Large intestine (tissue), 3 donors: ENCODE measurements around the gene GXYLT1. TPM values are rescaled to one million over a fixed set of nuclear protein-coding genes. Genes with fewer than 3 reads are reported as not detected.

ENCODE experiments used
- DNase-seq, 2 donors: peaks; one replicate each; pipeline versions ENCODE4 v3.0.0 to v3.0.0-alpha.2; 2013
- H3K27ac ChIP-seq: one replicate; pipeline ENCODE4 v1.5.1; 2013; ENCODE audit warnings: low read length
- H3K27me3 ChIP-seq: 2 replicates; pipeline ENCODE4 v1.6.1; 2013; ENCODE audit warnings: low read length; ENCODE audit not compliant: control insufficient read depth, insufficient read depth
- H3K36me3 ChIP-seq: 2 replicates; pipeline ENCODE4 v1.6.1; 2013; ENCODE audit warnings: low read length; ENCODE audit not compliant: control insufficient read depth, insufficient read depth
- H3K4me1 ChIP-seq: one replicate; pipeline ENCODE4 v1.6.1; 2013; ENCODE audit warnings: low read length; ENCODE audit not compliant: control insufficient read depth, insufficient read depth
- H3K4me3 ChIP-seq: one replicate; pipeline ENCODE4 v1.5.1; 2013; ENCODE audit warnings: low read length
- H3K9me3 ChIP-seq: one replicate; pipeline ENCODE4 v1.6.1; 2013; ENCODE audit warnings: mild to moderate bottlenecking, low read depth, low read length, moderate library complexity; ENCODE audit not compliant: control insufficient read depth
- WGBS: methylation state at CpG from one replicate; pipeline ENCODE4 v1.1.5; 2013; ENCODE audit warnings: low lambda C conversion rate; ENCODE audit not compliant: insufficient coverage; 5-methylcytosine and 5-hydroxymethylcytosine counted together
- polyA plus RNA-seq: library from polyadenylated mRNA; unstranded; fragments of 120-200 nt; gene quantifications from one replicate; pipeline ENCODE4 v1.2.1, GENCODE V29; 2013

The GXYLT1 gene
- polyA plus RNA-seq, 1 donor: 12.5 TPM

DNA sequence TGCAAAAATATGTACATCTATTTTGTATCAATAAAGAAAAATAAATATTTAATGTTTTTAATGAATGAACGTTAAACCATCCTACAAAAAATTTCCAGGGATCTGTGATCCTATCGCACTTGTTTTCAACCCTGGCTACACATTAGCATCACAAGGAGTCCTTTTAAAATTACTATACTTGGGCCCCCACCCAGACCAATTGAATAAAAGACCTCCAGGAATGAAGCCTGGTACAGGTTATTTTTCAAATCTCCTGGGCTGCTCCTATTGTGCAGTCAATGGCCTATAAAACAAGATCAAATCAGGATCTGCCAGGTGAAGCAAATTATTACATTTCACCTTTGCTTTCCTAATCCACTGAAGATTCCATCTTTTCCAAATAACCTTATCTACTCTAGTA lies 33.4 kb upstream of the GXYLT1 start:
- WGBS: no CpG with 5 or more reads among the region's 2 CpGs
- no peak overlapping the region for H3K27ac ChIP-seq
- H3K9me3 ChIP-seq: peaks cover 6% of the 10 kb centered on the region
- no peak for DNase-seq
- peaks cover 12% of the 10 kb centered on the region for H3K36me3 ChIP-seq
- H3K4me1 ChIP-seq: no peaks in the 10 kb centered on the region
- no peaks in the 10 kb centered on the region for H3K27me3 ChIP-seq
- no peak overlapping the region for H3K4me3 ChIP-seq

DNA sequence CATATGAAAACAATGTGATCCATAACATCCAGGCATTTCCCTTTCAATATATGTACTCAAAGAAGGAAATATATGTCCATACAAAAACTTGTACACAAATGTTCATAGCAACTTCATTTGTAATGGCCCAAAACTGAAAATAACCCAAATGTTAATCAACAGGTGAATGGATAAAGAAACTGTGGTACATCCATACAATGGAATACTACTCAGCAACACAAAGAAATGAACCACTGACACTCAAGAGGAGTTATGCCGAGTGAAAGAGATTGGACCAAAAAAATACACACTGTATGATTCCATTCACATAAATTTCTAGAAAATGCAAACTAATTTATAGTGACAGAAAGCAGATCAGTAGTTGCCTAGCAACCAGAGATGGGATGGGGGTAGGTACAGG lies 30.3 kb upstream of the GXYLT1 start:
- no peak for DNase-seq
- H3K9me3 ChIP-seq: peaks cover 6% of the 10 kb centered on the region
- H3K27ac ChIP-seq: no peak overlapping the region
- peaks cover 18% of the 10 kb centered on the region for H3K36me3 ChIP-seq
- H3K4me1 ChIP-seq: no peaks in the 10 kb centered on the region
- no peak overlapping the region for H3K4me3 ChIP-seq
- H3K27me3 ChIP-seq: no peaks in the 10 kb centered on the region
- no CpG with 5 or more reads among the region's 1 CpG for WGBS

GRCh38 chr12:42173961-42174521 lies 29.4 kb upstream of the GXYLT1 start:
- Histone ChIP-seq H3K27me3 (no peaks in the 10 kb centered on the region), H3K9me3 (peaks cover 6% of the 10 kb centered on the region), H3K4me1 (no peaks in the 10 kb centered on the region), H3K27ac (no peak overlapping the region), H3K36me3 (peaks cover 16% of the 10 kb centered on the region), H3K4me3 (no peak overlapping the region)
- no peak for DNase-seq

- Histone ChIP-seq H3K4me1 (no peaks in the 10 kb centered on the region), H3K36me3 (peaks cover 13% of the 10 kb centered on the region), H3K27me3 (no peaks in the 10 kb centered on the region), H3K4me3 (no peak overlapping the region), H3K9me3 (peaks cover 6% of the 10 kb centered on the region), H3K27ac (no peak overlapping the region)
- DNase-seq: no peak
- no CpG with 5 or more reads among the region's 4 CpGs for WGBS
Observed at GRCh38 chr12:42172441-42173210, 28.0 kb upstream of the GXYLT1 start.

- no CpG with 5 or more reads among the region's 6 CpGs for WGBS
- Histone ChIP-seq H3K4me1 (no peaks in the 10 kb centered on the region), H3K36me3 (peaks cover 6% of the 10 kb centered on the region), H3K27ac (no peak overlapping the region), H3K9me3 (no peaks in the 10 kb centered on the region), H3K27me3 (no peaks in the 10 kb centered on the region), H3K4me3 (no peak overlapping the region)
- DNase-seq: no peak
Observed at GRCh38 chr12:42167711-42168110, 23.0 kb upstream of the GXYLT1 start.

DNA sequence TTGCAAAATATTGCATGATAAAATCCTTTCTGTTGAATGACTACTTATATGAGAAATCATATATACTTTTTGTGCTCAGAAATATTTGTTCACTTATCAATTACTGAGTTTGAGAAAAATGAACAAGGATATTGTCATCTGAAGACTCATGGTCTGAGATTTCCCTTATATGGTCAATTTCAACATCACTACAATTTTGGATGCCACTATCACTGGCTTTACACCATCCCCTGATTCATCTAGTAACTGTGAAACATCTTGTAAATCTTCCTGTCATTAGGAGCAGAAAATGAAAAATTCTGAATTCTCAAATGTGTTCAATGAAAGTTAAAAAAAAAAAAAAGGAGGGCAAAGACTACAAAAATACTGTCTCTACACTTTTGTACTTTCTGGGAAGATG lies 21.8 kb upstream of the GXYLT1 start:
- Histone ChIP-seq H3K9me3 (no peaks in the 10 kb centered on the region), H3K27ac (no peak overlapping the region), H3K4me1 (no peaks in the 10 kb centered on the region), H3K36me3 (peaks cover 6% of the 10 kb centered on the region), H3K27me3 (no peaks in the 10 kb centered on the region), H3K4me3 (no peak overlapping the region)
- DNase-seq: no peak

DNA sequence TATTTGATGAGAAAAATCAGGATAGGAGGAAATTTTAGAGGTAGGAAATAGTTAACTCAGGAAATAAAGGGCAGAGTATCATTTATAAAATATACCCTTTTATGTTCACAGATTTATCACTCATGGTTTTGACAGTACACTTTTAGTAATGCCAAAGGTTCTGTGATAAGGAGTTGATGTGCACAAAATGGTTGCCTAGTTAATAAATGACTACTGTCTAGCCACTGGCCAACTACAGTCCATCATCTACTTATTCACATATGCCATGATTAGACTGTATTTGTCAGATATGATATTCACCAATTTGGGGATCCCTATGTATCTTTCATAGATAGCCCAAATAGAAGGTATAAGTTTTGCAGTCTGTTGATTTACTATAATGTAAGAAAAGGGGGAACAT lies 19.2 kb upstream of the GXYLT1 start:
- Histone ChIP-seq H3K4me1 (no peaks in the 10 kb centered on the region), H3K4me3 (no peak overlapping the region), H3K27me3 (no peaks in the 10 kb centered on the region), H3K27ac (no peak overlapping the region), H3K36me3 (peaks cover 7% of the 10 kb centered on the region), H3K9me3 (no peaks in the 10 kb centered on the region)
- DNase-seq: peak in 1 of 2 donors; percentile 20

- no CpG with 5 or more reads among the region's 1 CpG for WGBS
- Histone ChIP-seq H3K27ac (no peak overlapping the region), H3K4me3 (no peak overlapping the region), H3K9me3 (no peaks in the 10 kb centered on the region), H3K27me3 (no peaks in the 10 kb centered on the region), H3K4me1 (no peaks in the 10 kb centered on the region), H3K36me3 (peaks cover 7% of the 10 kb centered on the region)
- no peak for DNase-seq
Observed at GRCh38 chr12:42162965-42163364, 18.3 kb upstream of the GXYLT1 start.

DNA sequence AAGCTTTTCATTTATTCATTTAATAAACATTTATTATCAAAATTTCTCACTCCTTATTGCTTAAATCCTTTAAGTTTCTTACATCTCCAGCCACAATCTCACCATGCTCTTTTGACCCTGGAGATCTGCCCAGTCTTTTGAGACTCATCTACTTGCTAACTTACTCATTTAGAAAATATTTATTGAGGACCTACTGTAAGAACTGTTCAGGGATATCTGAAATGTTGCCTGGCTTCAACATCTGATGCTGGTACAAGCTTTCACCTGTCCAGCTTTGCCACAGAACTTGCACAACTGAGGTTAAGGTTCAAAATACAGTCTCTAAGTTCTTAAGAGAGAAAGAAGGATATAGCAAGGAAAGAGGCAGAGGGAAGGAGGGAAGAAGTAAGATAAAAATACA lies 17.5 kb upstream of the GXYLT1 start:
- Histone ChIP-seq H3K27ac (peak overlapping the region; percentile 14), H3K4me1 (no peaks in the 10 kb centered on the region), H3K9me3 (no peaks in the 10 kb centered on the region), H3K4me3 (no peak overlapping the region), H3K36me3 (peaks cover 7% of the 10 kb centered on the region), H3K27me3 (no peaks in the 10 kb centered on the region)
- DNase-seq: peak; percentile 39 to 66

DNA sequence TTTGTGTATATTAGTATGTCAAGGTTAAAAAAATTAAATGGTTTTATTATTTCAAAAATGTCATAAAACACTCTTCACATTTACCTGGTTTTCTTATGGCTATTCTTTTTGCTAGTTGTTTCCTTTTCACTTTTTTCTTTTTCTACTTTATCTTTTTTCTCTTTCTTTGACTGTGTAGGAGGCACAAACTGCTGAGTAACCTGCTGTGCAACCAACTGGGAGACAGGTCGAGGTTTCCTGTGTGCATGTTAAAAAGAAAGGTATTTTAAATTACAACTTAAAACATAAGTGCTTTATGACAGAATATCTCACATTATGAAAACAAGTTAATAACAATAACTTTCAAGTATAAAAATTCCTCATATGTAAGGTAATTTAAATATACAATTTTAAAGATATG lies 16.9 kb upstream of the GXYLT1 start:
- Histone ChIP-seq H3K36me3 (peaks cover 7% of the 10 kb centered on the region), H3K9me3 (no peaks in the 10 kb centered on the region), H3K27me3 (no peaks in the 10 kb centered on the region), H3K4me3 (no peak overlapping the region), H3K27ac (no peak overlapping the region), H3K4me1 (no peaks in the 10 kb centered on the region)
- no CpG with 5 or more reads among the region's 1 CpG for WGBS
- DNase-seq: no peak

- no peaks in the 10 kb centered on the region for H3K4me1 ChIP-seq
Observed at GRCh38 chr12:42156232-42156631, 11.6 kb upstream of the GXYLT1 start.

More at GRCh38 chr12:42156232-42156631, 11.6 kb upstream of the GXYLT1 start:
- no peaks in the 10 kb centered on the region for H3K9me3 ChIP-seq
- H3K4me3 ChIP-seq: no peak overlapping the region
- 80% methylated on average over 1 of the region's 2 CpGs for WGBS
- no peak overlapping the region for H3K27ac ChIP-seq
- H3K27me3 ChIP-seq: no peaks in the 10 kb centered on the region
- peaks cover 7% of the 10 kb centered on the region for H3K36me3 ChIP-seq
- DNase-seq: peak in 1 of 2 donors; percentile 17
